Heart left ventricle (tissue), 16 donors: ENCODE data around the gene GAK. TPM values are rescaled to one million over a fixed set of nuclear protein-coding genes. Genes with fewer than 3 reads are reported as not detected.
"Not testable (repeated sequence)": the region's sequence is repeated elsewhere in the genome, so short reads cannot be mapped to it uniquely, and the experiment has no call there.

Experiments used
- ATAC-seq, 4 donors: fragments of 200-7000 bp; cut with Tn5 transposase; one replicate each; pipeline ENCODE4 v1.9.1; 2020 to 2022; ENCODE audit warnings: moderate library complexity in 4 of 4, mild to moderate bottlenecking in 3 of 4, moderate number of reproducible peaks in 1 of 4
- DNase-seq, 5 donors: peaks; one replicate each; pipeline ENCODE4 v3.0.0-alpha.2; 2020
- H3K27ac ChIP-seq, 12 donors: fragments of 200-600 bp; sonication (generic) in 4 of 12; one replicate each; pipeline versions ENCODE4 v1.5.0 to v1.8.0; 2016 to 2022; ENCODE audit warnings: mild to moderate bottlenecking in 2 of 12
- H3K27me3 ChIP-seq, 9 donors: fragments of 200-600 bp; sonication (generic) in 2 of 9; one replicate each; pipeline versions ENCODE4 v1.5.1 to v1.8.0; 2016 to 2022; ENCODE audit warnings: mild to moderate bottlenecking in 3 of 9
- H3K36me3 ChIP-seq, 9 donors: fragments of 200-600 bp; sonication (generic) in 2 of 9; one replicate each; pipeline versions ENCODE4 v1.5.0 to v1.8.0; 2018 to 2022; ENCODE audit warnings: mild to moderate bottlenecking in 2 of 9
- H3K4me1 ChIP-seq, 12 donors: fragments of 200-600 bp; sonication (generic) in 4 of 12; one replicate each; pipeline versions ENCODE4 v1.5.0 to v1.8.0; 2016 to 2022; ENCODE audit warnings: mild to moderate bottlenecking in 3 of 12
- H3K4me3 ChIP-seq, 12 donors: fragments of 200-600 bp; sonication (generic) in 4 of 12; one replicate each; pipeline versions ENCODE4 v1.5.0 to v1.8.0; 2017 to 2022; ENCODE audit warnings: mild to moderate bottlenecking in 9 of 12, moderate library complexity in 4 of 12
- H3K9me3 ChIP-seq, 12 donors: fragments of 200-600 bp; sonication (generic) in 4 of 12; one replicate each; pipeline versions ENCODE4 v1.5.0 to v1.8.0; 2016 to 2022; ENCODE audit warnings: mild to moderate bottlenecking in 1 of 12
- CTCF ChIP-seq, 12 donors: fragments of 200-600 bp; sonication (generic) in 4 of 12; IDR thresholded peaks; one replicate each; pipeline versions ENCODE4 v1.5.0 to v1.8.0; 2018 to 2022; ENCODE audit warnings: antibody characterized with exemption in 12 of 12, mild to moderate bottlenecking in 5 of 12
- POLR2A ChIP-seq, 2 donors: fragments of 450-650 bp; IDR thresholded peaks; one replicate each; pipeline ENCODE4 v1.6.1; 2017; ENCODE audit warnings: antibody characterized with exemption in 2 of 2, mild to moderate bottlenecking in 2 of 2, moderate library complexity in 2 of 2
- WGBS, 4 donors: extraction: QIAGEN DNeasy Blood & Tissue Kit in 2 of 4; methylation state at CpG; one replicate each; pipeline versions ENCODE4 v1.1.5 to v1.1.7; 2013 to 2018; 5-methylcytosine and 5-hydroxymethylcytosine counted together
- intact Hi-C, 10 donors: fragments of 100-400 bp; cut with DNase I; formaldehyde crosslinking; loops; one replicate each; pipeline versions ENCODE4 v1.11.1 to v1.14.2; 2022
- polyA plus RNA-seq, 2 donors: library from polyadenylated mRNA; stranded (reverse); fragments of 200-250 nt; gene quantifications; one replicate each; pipeline ENCODE4 v1.2.3, GENCODE V29; 2013
- total RNA-seq, 9 donors: library from RNA; depleted of rRNA in 2 of 9; stranded (reverse); fragments of >200 nt in 2 of 9; fragmentation: NEBNext Ultra II Directional in 3 of 9; extraction: Animal tissue kit (Norgen Biotek cat#: 25700) in 3 of 9; gene quantifications; one replicate each; pipeline versions ENCODE4 v1.1.0 to v1.2.4, GENCODE V29; 2016 to 2023
- donor health status: ischemic (EF 13 %, LVEDD 7.1; RV severe dilation, severe dysfunction).
- donor health status: healthy with polysubstance abuse.
- donor health status: DM: no; HTN: yes; CAD: no.
- donor health status: DM: no; HTN: no; CAD: no.
- donor health status: ischemic (EF 25% LVEDD 6.9; RV normal size, moderate dysfunction).
- donor health status: ischemic (EF 25% LVEDD 5.7; RV mildly dilated, moderate dysfunction).
- donor health status: healthy.
- donor health status: DM: yes; HTN: yes; CAD: no.
- donor health status: ischemic (EF 35%, LVEDD 5.7; RV mildly dilated, moderate dysfunction).
- donor health status: nonischemic (EF 11% LVEDD 7.7; RV severe dilation, severe dysfunction).
- donor health status: DM: yes; HTN: yes; CAD: no.
- donor health status: PGD.
- donor health status: ischemic (EF 29% LVEDD 5.4; RV normal size, mild dysfunction).
- donor health status: nonischemic (EF 23%, LVEDD 6.1; RV moderate dilation, normal function).

The GAK gene
- total and polyA plus RNA-seq, 11 donors, result 22.8 to 55.1 (median 33.8) TPM

DNA sequence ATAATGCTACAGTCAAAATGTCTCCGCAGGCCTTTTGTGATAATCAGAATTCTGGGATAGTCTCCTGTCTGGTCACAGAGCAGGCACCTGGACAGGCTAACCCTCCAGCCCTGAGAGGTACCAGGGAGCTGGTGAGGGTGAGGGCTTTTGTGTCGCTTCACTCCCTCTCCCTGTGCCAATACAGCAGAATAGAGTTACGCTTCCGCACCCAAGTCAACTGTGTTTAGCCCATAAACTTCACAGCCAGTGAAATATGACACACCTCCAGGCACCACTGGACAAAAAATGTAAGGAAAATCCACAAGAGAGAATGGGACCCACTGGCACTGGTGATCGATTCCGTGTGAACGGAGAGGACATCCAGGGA is 1.3 kb downstream of the GAK start:
- H3K4me1 ChIP-seq, result peaks cover 11 to 60% (median 40%) of the 10 kb centered on the region in 12 donors
- H3K9me3 ChIP-seq, result no peaks in the 10 kb centered on the region
- peak overlapping the region; percentile 75 to 100 (median 94) for H3K4me3 ChIP-seq
- H3K27me3 ChIP-seq, result no peaks in the 10 kb centered on the region
- intact Hi-C loops, result loop anchor here in 2 of 10 donors (5.0 to 10.0 kb wide), 4 partner anchors 41 to 149 kb away; partner anchors contain the start of genes DGKQ (in 1 of the 2) and IDUA (in 1 of the 2)
- ATAC-seq, result no peak
- H3K36me3 ChIP-seq, result no peaks in the 10 kb centered on the region
- whole genome bisulfite sequencing, 4 donors, result 50 to 61% (median 57%) methylated on average over 6 to 7 of the region's 7 CpGs
- H3K27ac ChIP-seq, result peak overlapping the region in 1 of 12 donors; percentile 96
- no peak for DNase-seq
- TF ChIP-seq POLR2A (IDR thresholded peaks at IDR 0.05) (no peak), CTCF (IDR thresholded peaks at IDR 0.05) (no peak)

DNA sequence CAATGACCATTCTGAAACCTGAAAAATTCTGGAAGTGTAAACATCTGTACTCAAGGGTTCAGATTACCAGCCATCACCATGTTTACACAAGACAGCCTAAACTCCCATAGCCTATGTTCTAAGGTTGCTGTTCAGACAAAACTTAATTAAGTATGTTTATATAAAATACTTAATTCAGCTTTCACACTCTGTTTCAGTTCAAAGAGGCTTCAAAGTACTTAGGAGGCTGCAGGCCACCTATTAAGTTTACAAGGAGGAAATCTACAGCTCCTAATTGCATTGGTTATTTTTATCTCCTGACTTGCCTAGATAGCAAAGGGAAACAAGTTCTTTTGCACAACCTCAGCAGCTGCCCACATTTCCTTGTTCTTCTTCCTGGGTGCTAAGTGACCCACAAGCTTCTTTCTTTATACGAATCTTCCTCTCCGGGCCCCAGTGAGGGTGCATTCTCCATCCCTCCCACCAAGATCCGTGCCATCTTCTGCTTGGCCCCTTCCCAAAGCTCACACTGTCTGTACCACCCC is 2.0 kb downstream of the GAK start:
- intact Hi-C loops, result loop anchor here in 2 of 10 donors (5.0 to 10.0 kb wide), 4 partner anchors 42 to 148 kb away; partner anchors contain the start of genes DGKQ (in 1 of the 2) and IDUA (in 1 of the 2)
- DNase-seq (no peak), ATAC-seq (no peak)
- Histone ChIP-seq H3K27ac (peak overlapping the region in 1 of 12 donors; percentile 96), H3K27me3 (no peaks in the 10 kb centered on the region), H3K36me3 (no peaks in the 10 kb centered on the region), H3K4me1 (peaks cover 11 to 65% (median 42%) of the 10 kb centered on the region in 12 donors), H3K4me3 (peak overlapping the region in 3 of 12 donors; percentile 80 to 100 (median 99)), H3K9me3 (no peaks in the 10 kb centered on the region)
- WGBS, 4 donors, result 45 to 49% (median 47%) methylated on average over 3 of the region's 3 CpGs
- TF ChIP-seq POLR2A (IDR thresholded peaks at IDR 0.05) (no peak), CTCF (IDR thresholded peaks at IDR 0.05) (no peak)

GRCh38 chr4:929096-929765 is 2.9 kb downstream of the GAK start:
- no peak overlapping the region for H3K4me3 ChIP-seq
- no peaks in the 10 kb centered on the region for H3K9me3 ChIP-seq
- H3K27me3 ChIP-seq, result no peaks in the 10 kb centered on the region
- 91 to 94% (median 93%) methylated on average over 17 of the region's 17 CpGs for WGBS, 4 donors
- no peaks in the 10 kb centered on the region for H3K36me3 ChIP-seq
- peaks cover 11 to 65% (median 45%) of the 10 kb centered on the region in 12 donors for H3K4me1 ChIP-seq
- TF ChIP-seq POLR2A (IDR thresholded peaks at IDR 0.05) (no peak), CTCF (IDR thresholded peaks at IDR 0.05) (no peak)
- DNase-seq, result no peak
- intact Hi-C loops, result no loop called here
- H3K27ac ChIP-seq, result peak overlapping the region in 1 of 12 donors; percentile 50
- ATAC-seq, result no peak

- H3K27me3 ChIP-seq, H3K4me3 ChIP-seq, intact Hi-C loops, DNase-seq, ATAC-seq, H3K9me3 ChIP-seq, H3K36me3 ChIP-seq, H3K27ac ChIP-seq: not testable (repeated sequence)
- 91 to 96% (median 95%) methylated on average over 13 to 21 of the region's 21 CpGs for WGBS, 4 donors
- peaks cover 5 to 59% (median 31%) of the 10 kb centered on the region in 12 donors for H3K4me1 ChIP-seq
Observed at GRCh38 chr4:927566-927965, 4.5 kb downstream of the GAK start.
